IMR-90 (cell line): ENCODE results near the gene MOG. TPM values are rescaled to one million over a fixed set of nuclear protein-coding genes. Genes with fewer than 3 reads are reported as not detected.

ENCODE experiments used
- ATAC-seq: fragments of 200-7000 bp; cut with Tn5 transposase; 2 replicates; pipeline ENCODE4 v1.9.1; 2020; ENCODE audit warnings: low read depth, mild to moderate bottlenecking, moderate library complexity
- BruUV-seq: library from RNA; stranded (reverse); fragments of 400-500 nt; replicated peaks from 2 replicates; lab custom pipeline; 2021; lab: Mats Ljungman, UMichigan
- CTCF ChIA-PET: fragments of 300-600 bp; formaldehyde crosslinking; extraction: SDS; loops from one replicate; lab custom pipeline; 2021; ENCODE audit warnings: antibody characterized with exemption; lab: Yijun Ruan, JAX
- POLR2A ChIA-PET: fragments of 300-600 bp; sonication (Branson Sonifier 250); formaldehyde crosslinking; loops from one replicate; lab custom pipeline; 2022; ENCODE audit warnings: antibody characterized with exemption; ENCODE audit not compliant: unreplicated experiment; lab: Charles Lee
- DNase-seq: peaks from one replicate; pipeline ENCODE4 v3.0.0; 2013
- H2AFZ ChIP-seq: replicated peaks from 2 replicates; pipeline ENCODE3; 2013; ENCODE audit warnings: low read length, mild to moderate bottlenecking; ENCODE audit not compliant: poor library complexity
- H2AK5ac ChIP-seq: 2 replicates; pipeline ENCODE4 v1.6.1; 2013; ENCODE audit warnings: low read depth, low read length, inconsistent platforms
- H2AK9ac ChIP-seq: replicated peaks from 2 replicates; pipeline ENCODE3; 2013; ENCODE audit warnings: mild to moderate bottlenecking, low read depth, low read length, moderate library complexity; ENCODE audit not compliant: poor library complexity
- H2BK120ac ChIP-seq: 2 replicates; pipeline ENCODE4 v1.6.1; 2013; ENCODE audit warnings: low read depth, low read length, inconsistent platforms
- H2BK15ac ChIP-seq: 3 replicates; pipeline ENCODE4 v1.6.1; 2013; ENCODE audit warnings: low read depth, low read length, inconsistent platforms
- H2BK20ac ChIP-seq: 2 replicates; pipeline ENCODE4 v1.6.1; 2013; ENCODE audit warnings: low read depth, mild to moderate bottlenecking, inconsistent platforms, low read length, moderate library complexity
- H2BK5ac ChIP-seq: 2 replicates; pipeline ENCODE4 v1.6.1; 2013; ENCODE audit warnings: mild to moderate bottlenecking, low read depth, low read length, inconsistent platforms; ENCODE audit not compliant: poor library complexity, severe bottlenecking
- H3K14ac ChIP-seq: replicated peaks from 2 replicates; pipeline ENCODE4 v1.6.1; 2013; ENCODE audit warnings: low read depth, low read length, inconsistent platforms
- H3K18ac ChIP-seq: 2 replicates; pipeline ENCODE4 v1.6.1; 2013; ENCODE audit warnings: low read depth, low read length, control low read depth
- H3K23ac ChIP-seq: 2 replicates; pipeline ENCODE4 v1.6.1; 2013; ENCODE audit warnings: low read depth, low read length, inconsistent platforms
- H3K27ac ChIP-seq: 2 replicates; pipeline ENCODE4 v1.5.1; 2013; ENCODE audit warnings: mild to moderate bottlenecking, control low read depth, low read length; ENCODE audit not compliant: insufficient read depth
- H3K27me3 ChIP-seq: 2 replicates; pipeline ENCODE4 v1.6.1; 2013; ENCODE audit warnings: low read length; ENCODE audit not compliant: control insufficient read depth, insufficient read depth
- H3K36me3 ChIP-seq: 2 replicates; pipeline ENCODE4 v1.6.1; 2013; ENCODE audit warnings: low read length, mixed read lengths; ENCODE audit not compliant: control insufficient read depth, insufficient read depth
- H3K4ac ChIP-seq: 2 replicates; pipeline ENCODE4 v1.6.1; 2013; ENCODE audit warnings: low read depth, low read length, inconsistent platforms
- H3K4me1 ChIP-seq: 2 replicates; pipeline ENCODE4 v1.6.1; 2013; ENCODE audit warnings: low read length, mixed read lengths; ENCODE audit not compliant: control insufficient read depth, insufficient read depth
- H3K4me2 ChIP-seq: 2 replicates; pipeline ENCODE4 v1.6.1; 2013; ENCODE audit warnings: low read depth, mild to moderate bottlenecking, control low read depth, low read length, moderate library complexity
- H3K4me3 ChIP-seq: 2 replicates; pipeline ENCODE4 v1.5.1; 2013; ENCODE audit warnings: low read depth, mild to moderate bottlenecking, control low read depth, low read length, moderate library complexity; ENCODE audit not compliant: insufficient read depth
- H3K56ac ChIP-seq: 2 replicates; pipeline ENCODE4 v1.6.1; 2013; ENCODE audit warnings: low read length, inconsistent platforms; ENCODE audit not compliant: insufficient read depth; ENCODE audit errors: extremely low read depth
- H3K79me1 ChIP-seq, 2 experiments: 2 replicates each; pipeline ENCODE4 v1.6.1; 2013; ENCODE audit warnings: low read length in 2 of 2, inconsistent platforms in 1 of 2, low read depth in 1 of 2
- H3K9ac ChIP-seq: 2 replicates; pipeline ENCODE4 v1.6.1; 2013; ENCODE audit warnings: low read depth, low read length, control low read depth
- H3K9me1 ChIP-seq: 2 replicates; pipeline ENCODE4 v1.6.1; 2013; ENCODE audit warnings: low read length, inconsistent platforms; ENCODE audit not compliant: insufficient read depth
- H3K9me3 ChIP-seq: 2 replicates; pipeline ENCODE4 v1.6.1; 2013; ENCODE audit warnings: low read length; ENCODE audit not compliant: control insufficient read depth, insufficient read depth
- H4K20me1 ChIP-seq: 2 replicates; pipeline ENCODE4 v1.6.1; 2013; ENCODE audit warnings: low read length, inconsistent platforms; ENCODE audit not compliant: insufficient read depth
- H4K5ac ChIP-seq: 2 replicates; pipeline ENCODE4 v1.6.1; 2013; ENCODE audit warnings: mild to moderate bottlenecking, low read depth, low read length, control low read depth
- H4K8ac ChIP-seq, 2 experiments: 2 replicates each; pipeline ENCODE4 v1.6.1; 2013; ENCODE audit warnings: low read depth in 2 of 2, low read length in 2 of 2, control low read depth in 1 of 2, inconsistent platforms in 1 of 2
- H4K91ac ChIP-seq: 2 replicates; pipeline ENCODE4 v1.6.1; 2013; ENCODE audit warnings: low read depth, low read length, inconsistent platforms; ENCODE audit not compliant: insufficient read depth
- CEBPB ChIP-seq: IDR thresholded peaks from 2 replicates; pipeline ENCODE4 v1.6.1; 2012; ENCODE audit warnings: low read depth, low read length, improper control_type of control experiment
- CHD1 ChIP-seq: IDR thresholded peaks from 2 replicates; pipeline ENCODE4 v1.6.1; 2012; ENCODE audit warnings: low read depth, low read length, improper control_type of control experiment
- ELK1 ChIP-seq: fragments of 150-350 bp; IDR thresholded peaks from 2 replicates; pipeline ENCODE4 v1.6.1; 2016; ENCODE audit warnings: low read depth, mild to moderate bottlenecking, low read length, moderate library complexity, borderline replicate concordance
- FOS ChIP-seq: fragments of 150-350 bp; IDR thresholded peaks from 2 replicates; pipeline ENCODE4 v1.6.1; 2016; ENCODE audit warnings: low read depth, low read length
- MAFK ChIP-seq: IDR thresholded peaks from 2 replicates; pipeline ENCODE4 v1.6.1; 2012; ENCODE audit warnings: low read depth, low read length, improper control_type of control experiment
- NFE2L2 ChIP-seq: fragments of 150-350 bp; IDR thresholded peaks from 2 replicates; pipeline ENCODE4 v1.6.1; 2016; ENCODE audit warnings: low read depth, mild to moderate bottlenecking, low read length
- RCOR1 ChIP-seq: IDR thresholded peaks from 2 replicates; pipeline ENCODE4 v1.6.1; 2012; ENCODE audit warnings: mild to moderate bottlenecking, low read length, improper control_type of control experiment; ENCODE audit not compliant: insufficient replicate concordance
- SMC3 ChIP-seq: fragments of 150-350 bp; IDR thresholded peaks from 2 replicates; pipeline ENCODE4 v1.6.1; 2016; ENCODE audit warnings: low read depth, mild to moderate bottlenecking, antibody characterized with exemption, low read length, moderate library complexity
- USF2 ChIP-seq: fragments of 150-350 bp; IDR thresholded peaks from 2 replicates; pipeline ENCODE4 v1.6.1; 2017; ENCODE audit warnings: mild to moderate bottlenecking, antibody characterized with exemption, low read length, low read depth
- WGBS, 2 experiments: methylation state at CpG; one replicate each; pipeline versions ENCODE4 v1.1.5 to v1.1.7; 2013; ENCODE audit warnings: missing lambda C conversion rate in 2 of 2; ENCODE audit not compliant: insufficient read length in 1 of 2; ENCODE audit errors: extremely low coverage in 2 of 2; 5-methylcytosine and 5-hydroxymethylcytosine counted together
- dilution Hi-C: fragments of 300-500 bp; cut with HindIII; formaldehyde crosslinking; loops from one replicate; pipeline ENCODE4 v1.14.3; 2018; ENCODE audit warnings: low sequenced_read_pairs; ENCODE audit not compliant: unreplicated experiment
- in situ Hi-C: fragments of 300-500 bp; cut with MboI; formaldehyde crosslinking; loops from 3 replicates; pipeline ENCODE4 v1.14.3; 2019; ENCODE audit warnings: low sequenced_read_pairs, inconsistent platforms, mixed read lengths
- intact Hi-C: fragments of 100-400 bp; cut with micrococcal nuclease; formaldehyde crosslinking; loops from 2 replicates; pipeline ENCODE4 v1.10.0; 2022
- polyA plus RNA-seq, 3 experiments: library from polyadenylated mRNA; depleted of rRNA; stranded (reverse); fragments of >200 nt; gene quantifications; 2 replicates each; pipeline ENCODE4 v1.2.3, GENCODE V29; 2012; ENCODE audit warnings: low replicate concordance in 1 of 3
- total RNA-seq: library from RNA; depleted of rRNA; stranded (reverse); fragments of >200 nt; gene quantifications from 2 replicates; pipeline ENCODE4 v1.2.3, GENCODE V29; 2012

The MOG gene
- total and polyA plus RNA-seq, 2 of the 4 experiments (the other 2 are of a cell fraction): not detected

GRCh38 chr6:29710281-29710941 is 53.5 kb downstream of the MOG start:
- ATAC-seq (no peak), DNase-seq (no peak)
- in situ Hi-C loops (no loop called here), dilution Hi-C loops (no loop called here), intact Hi-C loops (no loop called here)
- Histone ChIP-seq H2AFZ (no peak overlapping the region), H3K18ac (no peak overlapping the region), H4K20me1 (no peaks in the 10 kb centered on the region), H3K9me3 (no peaks in the 10 kb centered on the region), H3K56ac (no peak overlapping the region), H4K5ac (no peak overlapping the region), H4K8ac (no peak overlapping the region), H3K27ac (no peak overlapping the region), H3K4ac (no peak overlapping the region), H3K14ac (no peak overlapping the region), H3K4me1 (no peaks in the 10 kb centered on the region), H2AK5ac (no peak overlapping the region), H2BK5ac (no peak overlapping the region), H2BK20ac (no peak overlapping the region), H3K9ac (no peak overlapping the region), H3K4me3 (no peak overlapping the region), H2AK9ac (no peak overlapping the region), H3K36me3 (no peaks in the 10 kb centered on the region), H2BK120ac (no peak overlapping the region), H3K4me2 (no peak overlapping the region), H3K9me1 (no peaks in the 10 kb centered on the region), H3K27me3 (peaks cover 7% of the 10 kb centered on the region), H2BK15ac (no peak overlapping the region), H4K91ac (no peak overlapping the region), H3K79me1 (no peaks in the 10 kb centered on the region), H3K23ac (no peak overlapping the region)
- ChIA-PET CTCF (interaction anchor here (1.0 kb wide), 1 partner anchor 138 kb away, joined by 3 read pairs; no protein-coding TSS in a partner anchor), POLR2A (no interaction called here)
- BruUV-seq: no TSS peak
- WGBS, 2 experiments: 50% methylated on average over 2 of the region's 8 CpGs; no CpG with 5 or more reads in 1 of the 2 experiments
- TF ChIP-seq SMC3 (no peak), NFE2L2 (no peak), CEBPB (no peak), USF2 (no peak), FOS (no peak), ELK1 (no peak), RCOR1 (no peak), CHD1 (no peak), MAFK (no peak)
